ENCODE data around the gene MSANTD3. TPM values are rescaled to one million over a fixed set of nuclear protein-coding genes. Genes with fewer than 3 reads are reported as not detected.

The MSANTD3 gene
- total and polyA plus RNA-seq, 9 of the 15 experiments (the other 6 are each of a cell fraction or from before 2014, with no cell fraction given): 9.4 to 28.7 (median 22.3) TPM

GRCh38 chr9:100437860-100438805 is 11.2 kb downstream of the MSANTD3 start (continued):
- TF ChIP-seq SFPQ (IDR thresholded peaks at IDR 0.05; ENCODE audit: low read depth, low read length) (no peak), NEUROD1 (IDR thresholded peaks at IDR 0.05; ENCODE audit: borderline replicate concordance, low read depth, low read length, partially characterized antibody) (no peak), CBX3 (IDR thresholded peaks at IDR 0.05; ENCODE audit: borderline replicate concordance in 1 of 2, low read length in 2 of 2) (0 out of 3 replicates have a peak, but pooled peaks of 1 of the 2 experiments have one; percentile 23), HNRNPK (IDR thresholded peaks at IDR 0.05; ENCODE audit: low read depth, low read length, poor library complexity, severe bottlenecking) (no peak), MAX (CRISPR knock-in tag; IDR thresholded peaks at IDR 0.05) (no peak), ZC3H11A (IDR thresholded peaks at IDR 0.05; ENCODE audit: low read depth, low read length) (no peak), ZBTB17 (CRISPR knock-in tag; IDR thresholded peaks at IDR 0.05) (no peak), RAD21 (CRISPR knock-in tag; conservative IDR thresholded peaks at IDR 0.05 in 1 of 2, IDR thresholded peaks at IDR 0.05 in 1 of 2) (peak; percentile 59 to 72), ZBED1 (IDR thresholded peaks at IDR 0.05) (no peak), HMGXB4 (CRISPR knock-in tag; IDR thresholded peaks at IDR 0.05) (no peak), ZNF655 (CRISPR knock-in tag; IDR thresholded peaks at IDR 0.05) (no peak), CUX1 (CRISPR knock-in tag; IDR thresholded peaks at IDR 0.05) (no peak), KAT7 (CRISPR knock-in tag; IDR thresholded peaks at IDR 0.05; ENCODE audit: borderline replicate concordance) (no peak), ZNF780A (CRISPR knock-in tag; IDR thresholded peaks at IDR 0.05) (no peak), SMAD3 (CRISPR knock-in tag; conservative IDR thresholded peaks at IDR 0.05) (no peak)

All from K562 (cell line).